Spleen (tissue), 7 donors: ENCODE results near the gene TNNI3K.

Source experiments
- CTCF ChIP-seq, 11 experiments: fragments of 200-600 bp in 7 of 11; fragments of 450-650 bp in 4 of 11; sonication (generic) in 4 of 11; IDR thresholded peaks in 8 of 11; conservative IDR thresholded peaks in 3 of 11; 1 replicate in 7 of 11; 2 replicates in 4 of 11; pipeline versions ENCODE4 v1.4.0 to v1.8.0; 2016 to 2021; ENCODE audit warnings: antibody characterized with exemption in 11 of 11, inconsistent platforms in 4 of 11, mild to moderate bottlenecking in 1 of 11
- POLR2A ChIP-seq, 3 donors: fragments of 450-650 bp; IDR thresholded peaks; one replicate each; pipeline ENCODE4 v1.5.1; 2017; ENCODE audit warnings: antibody characterized with exemption in 3 of 3, mild to moderate bottlenecking in 1 of 3
- POLR2AphosphoS5 ChIP-seq, 3 donors: sonication (generic); formaldehyde crosslinking; IDR thresholded peaks; one replicate each; pipeline ENCODE4 v1.5.1; 2017; ENCODE audit warnings: antibody characterized with exemption in 3 of 3
- donor health status: DM: no; HTN: no; CAD: no; lungs with moderate emphysema.
- donor health status: DM: no; HTN: no; CAD: no.
- donor health status: DM: no; HTN: no; CAD: no.

DNA sequence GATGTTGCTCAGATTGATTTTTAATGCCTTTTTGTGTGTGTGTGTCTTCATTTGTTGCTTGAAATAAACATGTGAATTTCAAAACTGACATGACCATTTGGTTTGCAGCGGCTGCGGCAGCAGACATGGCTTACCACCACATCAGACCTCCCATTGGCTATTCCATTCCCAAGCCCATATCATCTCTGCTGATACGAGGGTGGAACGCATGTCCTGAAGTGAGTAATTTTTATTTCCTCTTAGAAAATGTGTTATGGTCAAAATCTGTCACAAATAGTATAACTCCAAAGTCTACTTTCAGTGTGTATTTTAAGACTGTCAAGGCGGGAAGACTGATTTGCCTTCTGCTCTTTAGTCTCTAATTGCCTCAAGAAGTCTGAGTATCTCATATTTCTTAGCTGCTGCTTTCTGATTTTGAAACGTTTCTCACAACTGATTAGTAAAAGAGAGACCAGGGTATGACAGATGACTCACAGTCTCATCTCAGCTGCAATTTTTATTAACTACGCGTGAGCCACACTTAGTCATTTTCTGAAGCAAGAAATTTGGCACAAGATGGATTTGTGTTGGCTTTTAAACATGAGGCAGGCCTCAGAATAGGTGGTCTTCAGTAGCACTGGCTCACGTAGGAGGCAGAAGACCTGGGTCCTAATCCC lies 228.3 kb downstream of the TNNI3K start:
- no peak for TF ChIP-seq POLR2A (IDR thresholded peaks at IDR 0.05)
- TF ChIP-seq CTCF (IDR thresholded peaks at IDR 0.05 in 8 of 11, conservative IDR thresholded peaks at IDR 0.05 in 3 of 11), result no peak
- no peak for TF ChIP-seq POLR2AphosphoS5 (IDR thresholded peaks at IDR 0.05)
